Stimulated activated CD8-positive, alpha-beta memory T cell treated with anti-CD3 and anti-CD28 coated beads, Interleukin-15, amount 100 ng/mL, for 1 hour (primary cell): ENCODE data around the gene DCTN2.
A peak's percentile ranks its signal among the peaks of the same experiment; 100 is the strongest.
"Not testable (repeated sequence)": the region's sequence is repeated elsewhere in the genome, so short reads cannot be mapped to it uniquely, and the experiment has no call there.

ENCODE experiments used
- DNase-seq: peaks from one replicate; pipeline ENCODE4 v3.0.0-alpha.2; 2020; ENCODE audit warnings: low read depth

Gene DCTN2

GRCh38 chr12:57546438-57547287, at the start of gene DCTN2:
Gene DCTN2 (minus strand): TSS chr12:57547192. CDS start chr12:57547063, 129 bp downstream.
- DNase-seq: peak; percentile 78

DNA sequence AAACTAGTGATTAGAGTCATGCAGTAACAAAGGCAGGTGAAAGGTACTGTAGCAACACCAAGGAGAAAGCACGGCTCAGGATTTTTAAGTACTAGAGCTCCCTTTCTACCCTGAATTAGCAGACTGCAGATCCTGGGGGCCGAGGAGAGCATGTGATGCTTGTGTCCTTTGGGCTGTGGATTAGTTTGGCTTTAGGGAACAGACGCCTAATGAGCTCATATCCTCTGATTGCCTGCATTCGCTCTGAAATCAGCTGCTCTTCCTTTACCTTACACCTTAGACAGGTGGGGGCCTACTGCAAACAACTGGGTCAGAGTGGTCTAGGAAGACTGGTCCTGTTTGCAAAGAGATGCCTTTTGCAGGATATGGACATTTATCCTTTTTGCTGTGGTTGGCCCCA, 46.2 kb upstream of the DCTN2 start:
- no peak for DNase-seq

GRCh38 chr12:57592551-57593165, 45.7 kb upstream of the DCTN2 start:
- DNase-seq: no peak

DNA sequence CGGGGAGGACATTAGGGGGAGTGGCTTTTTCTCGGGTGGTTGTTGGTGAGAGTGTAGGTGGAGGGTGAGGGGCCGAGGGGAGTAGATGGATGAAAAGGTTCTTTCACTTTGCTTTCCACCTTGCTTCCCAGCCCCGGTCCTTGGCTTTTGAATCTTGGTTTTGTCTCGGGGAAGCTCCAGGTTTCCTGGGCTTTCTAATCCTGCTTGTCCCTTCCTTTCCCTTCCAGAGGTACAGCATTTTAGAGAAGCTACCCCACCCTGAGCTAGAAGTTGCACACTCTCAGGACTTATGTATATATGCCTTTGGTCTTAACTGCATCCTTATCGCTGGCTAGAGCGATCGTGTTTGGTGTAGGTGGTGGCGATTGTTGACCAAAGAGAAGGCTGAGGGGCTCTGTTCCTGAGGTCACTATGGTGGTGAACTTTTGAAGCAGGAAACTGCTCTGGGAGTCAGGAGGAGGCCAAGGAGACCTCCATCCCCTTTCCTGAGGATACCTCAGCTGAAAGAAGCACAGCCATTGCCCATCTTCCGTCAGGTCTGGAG, 44.9 kb upstream of the DCTN2 start:
- no peak for DNase-seq

GRCh38 chr12:57590864-57591781, 44.1 kb upstream of the DCTN2 start, which contains the start of gene PIP4K2C:
Gene PIP4K2C (plus strand): TSS chr12:57591192. CDS start chr12:57591290, 98 bp downstream.
- peak; percentile 46 for DNase-seq

GRCh38 chr12:57590479-57590863, 43.5 kb upstream of the DCTN2 start:
- DNase-seq: no peak

DNA sequence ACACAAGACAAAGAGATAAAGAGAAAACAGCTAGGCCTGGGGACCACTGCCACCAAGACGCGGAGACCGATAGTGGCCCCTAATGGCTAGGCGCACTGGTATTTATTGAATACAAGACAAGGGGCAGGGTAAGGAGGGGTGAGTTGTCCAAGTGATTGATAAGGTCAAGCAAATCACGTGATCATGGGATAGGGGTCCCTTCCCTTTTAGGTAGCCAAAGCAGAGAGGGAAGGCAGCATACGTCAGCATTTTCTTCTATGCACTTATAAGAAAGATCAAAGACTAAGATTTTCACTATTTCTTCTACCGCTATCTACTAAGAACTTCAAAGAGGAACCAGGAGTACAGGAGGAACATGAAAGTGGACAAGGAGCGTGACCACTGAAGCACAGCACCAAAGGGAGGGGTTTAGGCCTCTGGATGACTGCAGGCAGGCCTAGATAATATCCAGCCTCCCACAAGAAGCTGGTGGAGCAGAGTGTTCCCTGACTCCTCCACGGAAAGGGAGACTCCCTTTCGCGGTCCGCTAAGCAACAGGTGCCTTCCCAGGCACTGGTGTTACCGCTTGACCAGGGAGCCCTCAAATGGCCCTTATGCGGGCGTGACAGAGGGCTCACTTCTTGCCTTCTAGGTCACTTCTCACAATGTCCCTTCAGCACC, 42.1 kb upstream of the DCTN2 start:
- not testable (repeated sequence) for DNase-seq

DNA sequence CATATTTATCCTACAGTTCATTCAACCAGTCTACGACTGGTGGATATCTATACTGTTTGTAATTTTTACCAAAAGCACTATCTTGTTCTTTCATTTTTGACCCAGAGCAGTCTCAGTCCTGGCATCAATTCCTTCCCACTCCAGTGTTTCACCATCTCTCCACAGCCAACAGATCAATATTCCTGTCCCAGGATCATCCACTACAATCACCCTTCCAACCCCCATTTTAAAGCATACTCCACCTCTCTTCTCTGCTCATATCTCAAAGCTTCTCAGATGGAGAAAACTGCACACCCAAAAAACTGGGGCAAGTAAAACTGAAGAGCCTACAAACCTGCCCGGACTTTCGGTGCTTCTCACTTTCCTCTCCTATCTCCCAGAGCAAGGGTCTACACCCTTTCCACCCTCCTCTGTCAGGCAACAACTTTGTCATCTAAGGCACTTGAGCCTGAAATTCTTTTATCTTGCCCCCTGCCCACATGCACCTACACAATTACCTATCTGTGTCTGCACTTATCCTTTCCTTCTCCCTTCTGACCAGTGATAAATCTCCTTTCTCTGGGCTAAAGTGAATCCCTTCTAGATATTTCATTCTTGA, 39.9 kb upstream of the DCTN2 start:
- no peak for DNase-seq

DNA sequence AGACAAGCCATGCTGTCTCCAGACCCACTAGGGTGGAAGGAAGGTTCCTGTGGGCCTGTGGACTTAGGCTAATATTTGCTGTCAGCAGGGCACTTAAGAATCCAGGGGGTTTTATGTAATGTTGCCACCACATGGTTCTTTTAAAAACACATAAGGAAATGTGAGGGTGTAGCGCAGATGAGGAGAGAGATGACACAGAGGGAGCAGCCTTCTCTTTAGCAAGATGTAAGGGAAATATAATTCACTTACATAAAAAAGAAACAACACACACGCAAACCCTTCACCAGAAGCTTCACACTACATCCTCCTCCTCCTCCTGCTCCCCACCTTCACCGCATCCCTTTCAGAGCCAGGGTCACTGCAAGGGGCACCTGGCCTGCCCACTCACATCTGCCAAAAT, 39.1 kb upstream of the DCTN2 start:
- DNase-seq: no peak

DNA sequence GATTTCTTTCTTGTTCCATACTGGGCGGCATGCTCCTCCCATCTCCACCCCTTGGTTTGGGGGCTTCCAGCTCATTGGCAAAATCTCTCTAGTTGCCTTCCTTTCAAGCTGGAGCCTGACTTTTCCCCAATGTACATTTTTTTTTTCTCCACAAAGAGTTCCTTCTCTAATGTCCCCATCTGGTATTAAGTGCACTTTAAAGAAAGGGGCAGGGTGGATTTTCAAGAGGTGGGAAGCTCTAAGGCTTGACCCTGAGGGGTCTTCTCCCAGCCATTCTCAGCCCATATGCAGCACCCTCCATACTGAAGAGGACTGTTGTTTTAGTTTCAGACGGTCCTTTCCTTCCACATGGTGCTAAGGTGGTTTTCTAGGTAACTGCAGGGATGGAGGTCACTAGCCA, 38.2 kb upstream of the DCTN2 start:
- no peak for DNase-seq

GRCh38 chr12:57584690-57585089, 37.7 kb upstream of the DCTN2 start:
- DNase-seq: no peak

DNA sequence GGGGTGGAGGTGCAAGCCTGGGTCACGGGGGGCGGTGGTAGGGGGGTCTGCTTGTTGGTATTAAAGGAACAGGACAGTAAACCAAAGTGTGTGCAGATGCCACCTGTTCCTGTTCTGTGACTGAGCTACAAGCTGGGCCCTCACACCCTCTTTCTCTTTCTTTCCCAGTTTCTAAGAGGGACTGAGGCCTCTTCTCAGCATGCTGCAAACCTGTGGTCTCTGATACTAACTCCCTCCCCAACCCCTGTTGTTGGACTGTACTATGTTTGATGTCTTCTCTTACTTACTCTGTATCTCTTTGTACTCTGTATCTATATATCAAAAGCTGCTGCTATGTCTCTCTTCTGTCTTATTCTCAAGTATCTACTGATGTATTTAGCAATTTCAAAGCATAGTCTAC, 37.1 kb upstream of the DCTN2 start:
- no peak for DNase-seq

DNA sequence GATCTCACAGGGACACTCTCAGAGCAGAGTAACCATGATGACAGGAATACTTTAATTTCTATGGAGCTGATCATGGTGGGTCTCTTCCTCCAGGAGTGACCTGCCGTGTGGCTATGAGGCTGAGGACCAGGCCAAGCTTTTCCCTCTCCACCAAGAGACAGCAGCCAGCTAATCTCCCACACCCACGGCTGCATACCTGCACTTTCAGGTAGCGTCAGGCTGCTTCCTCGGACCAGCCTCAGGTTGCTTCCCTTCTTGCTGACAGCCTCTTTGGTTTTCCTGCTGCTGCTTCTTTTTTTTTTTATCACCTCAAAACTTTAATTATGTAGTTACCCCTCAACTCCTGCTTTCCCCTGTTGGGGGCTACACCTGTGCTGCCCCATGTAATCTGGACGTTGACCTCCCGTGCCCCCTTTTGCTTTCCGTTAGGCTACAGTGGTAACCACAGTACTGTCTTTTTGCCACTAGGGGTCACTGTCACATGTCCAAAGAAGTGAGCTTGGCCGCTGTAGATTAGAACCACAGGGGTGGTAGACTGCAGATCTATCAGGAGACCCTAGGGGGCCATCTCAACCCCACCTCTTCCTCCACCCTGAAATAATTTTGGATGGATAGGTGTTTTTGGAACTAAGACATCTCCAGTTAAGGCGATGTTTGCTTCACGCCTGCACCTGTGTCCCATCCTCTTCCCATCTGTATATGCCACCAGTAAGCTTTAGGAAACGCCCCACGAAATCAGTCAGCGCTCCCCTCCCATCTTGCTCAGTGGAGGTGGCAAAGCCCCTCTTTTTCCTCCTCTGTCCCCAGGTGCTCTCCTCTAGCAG, 36.2 kb upstream of the DCTN2 start:
- peak; percentile 42 for DNase-seq

- DNase-seq: no peak
Measured at GRCh38 chr12:57582440-57582839, 35.4 kb upstream of the DCTN2 start.

GRCh38 chr12:57581802-57582201, 34.8 kb upstream of the DCTN2 start:
- no peak for DNase-seq

GRCh38 chr12:57580466-57580795, 33.4 kb upstream of the DCTN2 start:
- no peak for DNase-seq

- DNase-seq: no peak
Measured at GRCh38 chr12:57579677-57580465, 32.9 kb upstream of the DCTN2 start.

- no peak for DNase-seq
Measured at GRCh38 chr12:57579011-57579410, 32.0 kb upstream of the DCTN2 start.

GRCh38 chr12:57577981-57578758, 31.2 kb upstream of the DCTN2 start:
- no peak for DNase-seq
